Naive thymus-derived CD8-positive, alpha-beta T cell (primary cell): ENCODE results near the gene FAM9C. TPM values are rescaled to one million over a fixed set of nuclear protein-coding genes. Genes with fewer than 3 reads are reported as not detected.

Experiments used
- ATAC-seq, 2 donors: fragments of 150-1000 bp; cut with Tn5 transposase in 1 of 2; sonication (Bioruptor Pico), chemical (Tn5 transposase) in 1 of 2; 1 replicate in 1 of 2; 2 replicates in 1 of 2; pipeline ENCODE4 v1.10.0; 2021; ENCODE audit warnings: mild to moderate bottlenecking in 2 of 2, moderate library complexity in 2 of 2
- POLR2A ChIA-PET: fragments of 350-600 bp; sonication (Branson Sonifier 250); formaldehyde crosslinking; loops from one replicate; lab custom pipeline; 2021; ENCODE audit warnings: antibody characterized with exemption; lab: Charles Lee
- DNase-seq, 10 donors: peaks; one replicate each; pipeline versions ENCODE4 v3.0.0 to v3.0.0-alpha.2; 2020 to 2022
- H3K27ac Mint-ChIP-seq, 10 donors: one replicate each; pipeline ENCODE4 v1.8.0; 2020 to 2022; ENCODE audit warnings: mild to moderate bottlenecking in 10 of 10, mixed read lengths in 10 of 10, moderate library complexity in 4 of 10, inconsistent platforms in 1 of 10
- H3K27me3 Mint-ChIP-seq, 5 donors: one replicate each; pipeline ENCODE4 v1.8.0; 2021 to 2022; ENCODE audit warnings: mixed read lengths in 5 of 5
- H3K36me3 Mint-ChIP-seq, 3 donors: one replicate each; pipeline ENCODE4 v1.8.0; 2020 to 2022; ENCODE audit warnings: mixed read lengths in 3 of 3, mild to moderate bottlenecking in 2 of 3, inconsistent platforms in 1 of 3
- H3K4me1 Mint-ChIP-seq, 4 donors: one replicate each; pipeline ENCODE4 v1.8.0; 2021 to 2022; ENCODE audit warnings: mixed read lengths in 4 of 4
- H3K4me3 Mint-ChIP-seq, 10 donors: one replicate each; pipeline ENCODE4 v1.8.0; 2020 to 2022; ENCODE audit warnings: mild to moderate bottlenecking in 10 of 10, mixed read lengths in 10 of 10, moderate library complexity in 6 of 10, inconsistent platforms in 1 of 10
- H3K9me3 Mint-ChIP-seq, 9 donors: one replicate each; pipeline ENCODE4 v1.8.0; 2020 to 2022; ENCODE audit warnings: mixed read lengths in 9 of 9, mild to moderate bottlenecking in 3 of 9, inconsistent platforms in 1 of 9, moderate library complexity in 1 of 9
- polyA plus RNA-seq, 3 donors: library from polyadenylated mRNA; unstranded; fragments of 300-500 nt; fragmentation: Illumina TruSeq; gene quantifications; one replicate each; pipeline ENCODE4 v1.2.3, GENCODE V29; 2021
- total RNA-seq, 8 experiments: library from RNA in 2 of 8; stranded (reverse) in 2 of 8; gene quantifications; one replicate each; pipeline ENCODE4 v1.2.3 and lab custom pipeline; 2021 to 2026

The FAM9C gene
- total and polyA plus RNA-seq, 5 experiments from 2014 or later = not detected

DNA sequence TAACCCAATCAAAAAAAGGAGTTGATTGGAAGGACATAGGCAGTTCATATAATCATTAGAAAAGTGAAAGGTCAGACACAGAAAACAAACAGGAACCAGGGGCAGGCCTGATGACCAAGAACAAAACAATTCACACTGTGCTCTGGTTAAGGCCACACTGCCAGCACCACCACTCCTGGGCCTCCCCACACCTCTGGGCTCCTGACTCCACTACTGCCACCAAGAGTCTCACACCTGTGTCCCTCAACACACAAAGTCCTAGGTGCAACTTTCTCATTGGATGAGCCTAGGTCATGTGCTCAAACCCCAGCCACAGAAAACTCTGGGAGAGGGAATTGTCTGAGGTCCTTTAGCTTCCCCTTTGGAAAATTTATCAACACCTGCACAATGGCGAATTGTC is 11.1 kb upstream of the FAM9C start:
- peaks cover 0 to 6% (median 0%) of the 10 kb centered on the region in 3 donors for H3K36me3 Mint-ChIP-seq
- H3K4me1 Mint-ChIP-seq = peaks cover 17 to 81% (median 64%) of the 10 kb centered on the region in 4 donors
- peaks cover 0 to 19% (median 4%) of the 10 kb centered on the region in 9 donors for H3K9me3 Mint-ChIP-seq
- no peaks in the 10 kb centered on the region for H3K27me3 Mint-ChIP-seq
- DNase-seq = no peak
- peak overlapping the region; percentile 24 to 94 (median 80) for H3K27ac Mint-ChIP-seq
- no peak for ATAC-seq
- peak overlapping the region in 2 of 10 donors; percentile 23 to 36 for H3K4me3 Mint-ChIP-seq
- POLR2A ChIA-PET = interaction anchor here (1.2 to 1.4 kb wide), 3 partner anchors 24 to 77 kb away, joined by 4 to 8 read pairs (median 4); no protein-coding TSS in a partner anchor

- POLR2A ChIA-PET = interaction anchor here (0.6 to 8.3 kb wide), 9 partner anchors 10 to 75 kb away, joined by 3 to 179 read pairs (median 21); partner anchors contain the start of gene TMSB4X
- H3K27ac Mint-ChIP-seq = peak overlapping the region; percentile 59 to 98 (median 94)
- H3K27me3 Mint-ChIP-seq = no peaks in the 10 kb centered on the region
- H3K4me1 Mint-ChIP-seq = peaks cover 20 to 79% (median 63%) of the 10 kb centered on the region in 4 donors
- H3K9me3 Mint-ChIP-seq = peaks cover 0 to 9% (median 5%) of the 10 kb centered on the region in 9 donors
- ATAC-seq = no peak
- peak overlapping the region in 1 of 10 donors; percentile 1 for H3K4me3 Mint-ChIP-seq
- peaks cover 0 to 6% (median 0%) of the 10 kb centered on the region in 3 donors for H3K36me3 Mint-ChIP-seq
- DNase-seq = no peak
Observed at GRCh38 chrX:13053171-13053570, 8.8 kb upstream of the FAM9C start.

- peak; percentile 21 to 83 (median 58) for DNase-seq
- POLR2A ChIA-PET = interaction anchor here (0.8 to 8.3 kb wide), 24 partner anchors 9 to 105 kb away, joined by 3 to 179 read pairs (median 8); partner anchors contain the start of gene TMSB4X
Observed at GRCh38 chrX:13051529-13052172, 7.2 kb upstream of the FAM9C start.

GRCh38 chrX:13051167-13051528 is 6.7 kb upstream of the FAM9C start:
- peaks cover 14 to 85% (median 75%) of the 10 kb centered on the region in 4 donors for H3K4me1 Mint-ChIP-seq
- no peaks in the 10 kb centered on the region for H3K36me3 Mint-ChIP-seq
- H3K9me3 Mint-ChIP-seq = peaks cover 0 to 6% (median 2%) of the 10 kb centered on the region in 9 donors
- POLR2A ChIA-PET = interaction anchor here (1.0 to 8.3 kb wide), 23 partner anchors 9 to 104 kb away, joined by 3 to 179 read pairs (median 8); partner anchors contain the start of gene TMSB4X
- H3K27me3 Mint-ChIP-seq = no peaks in the 10 kb centered on the region
- DNase-seq (no peak), ATAC-seq (no peak)
- H3K4me3 Mint-ChIP-seq = peak overlapping the region; percentile 14 to 72 (median 67)
- H3K27ac Mint-ChIP-seq = peak overlapping the region; percentile 90 to 98 (median 94)

More at GRCh38 chrX:13051529-13052172, 7.2 kb upstream of the FAM9C start:
- H3K9me3 Mint-ChIP-seq = peaks cover 0 to 6% (median 2%) of the 10 kb centered on the region in 9 donors
- H3K4me3 Mint-ChIP-seq = peak overlapping the region; percentile 14 to 72 (median 56)
- H3K4me1 Mint-ChIP-seq = peaks cover 16 to 84% (median 74%) of the 10 kb centered on the region in 4 donors
- H3K36me3 Mint-ChIP-seq = no peaks in the 10 kb centered on the region
- peak overlapping the region; percentile 90 to 98 (median 94) for H3K27ac Mint-ChIP-seq
- no peaks in the 10 kb centered on the region for H3K27me3 Mint-ChIP-seq
- peak; percentile 77 to 84 for ATAC-seq

DNA sequence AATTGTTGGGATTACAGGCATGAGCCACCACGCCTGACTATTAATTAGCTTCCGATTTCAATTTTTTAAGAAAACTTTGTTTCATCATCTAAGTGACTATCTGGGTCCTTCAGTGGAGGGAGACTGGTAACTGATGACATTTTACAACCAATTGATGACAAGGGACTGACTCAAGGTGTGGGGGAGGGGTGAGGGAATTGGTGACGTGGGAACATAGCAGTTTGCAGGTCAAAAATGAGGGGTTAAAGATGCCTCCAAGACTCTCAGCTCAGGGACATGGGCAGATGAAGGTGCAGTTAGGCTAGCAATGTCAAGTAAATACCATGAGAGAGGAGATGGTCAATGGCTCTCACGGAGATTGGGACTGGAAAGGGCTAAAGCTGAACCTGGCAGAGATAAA is 5.7 kb upstream of the FAM9C start:
- ATAC-seq = no peak
- Mint-ChIP-seq H3K4me3 (peak overlapping the region in 9 of 10 donors; percentile 19 to 71 (median 54)), H3K9me3 (peaks cover 0 to 6% (median 2%) of the 10 kb centered on the region in 9 donors), H3K27me3 (no peaks in the 10 kb centered on the region), H3K27ac (peak overlapping the region; percentile 88 to 98 (median 94)), H3K36me3 (no peaks in the 10 kb centered on the region), H3K4me1 (peaks cover 11 to 81% (median 70%) of the 10 kb centered on the region in 4 donors)
- POLR2A ChIA-PET = interaction anchor here (0.7 to 8.3 kb wide), 14 partner anchors 9 to 627 kb away, joined by 3 to 179 read pairs (median 7); partner anchors contain the start of gene TMSB4X
- DNase-seq = no peak

GRCh38 chrX:13048280-13048679 is 3.9 kb upstream of the FAM9C start:
- Mint-ChIP-seq H3K27me3 (no peaks in the 10 kb centered on the region), H3K36me3 (no peaks in the 10 kb centered on the region), H3K9me3 (peaks cover 0 to 5% (median 0%) of the 10 kb centered on the region in 9 donors), H3K4me3 (peak overlapping the region in 1 of 10 donors; percentile 13), H3K27ac (peak overlapping the region in 8 of 10 donors; percentile 6 to 91 (median 70)), H3K4me1 (peaks cover 7 to 68% (median 60%) of the 10 kb centered on the region in 4 donors)
- POLR2A ChIA-PET = interaction anchor here (6.5 to 8.3 kb wide), 3 partner anchors 18 to 70 kb away, joined by 59 to 179 read pairs (median 158); partner anchors contain the start of gene TMSB4X
- DNase-seq (no peak), ATAC-seq (no peak)

DNA sequence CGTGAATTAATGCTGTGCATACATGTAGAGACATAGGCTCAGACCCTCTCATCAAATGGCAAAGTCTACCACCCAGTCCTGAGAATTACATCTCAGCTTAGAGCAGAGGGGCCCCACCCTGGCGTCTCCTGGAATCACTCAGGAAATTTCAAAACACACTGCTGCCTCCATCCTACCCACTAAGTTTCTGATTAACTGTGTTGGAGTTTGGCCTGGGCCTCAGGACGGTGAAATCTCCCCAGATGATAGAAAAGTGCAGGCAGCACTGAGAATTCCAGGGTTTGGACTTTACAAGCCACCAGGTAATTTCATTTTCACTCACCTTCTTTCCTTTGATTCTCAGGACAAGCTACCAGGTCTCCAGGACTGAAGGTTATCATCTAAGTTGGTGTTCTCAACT is 3.3 kb upstream of the FAM9C start:
- Mint-ChIP-seq H3K27me3 (no peaks in the 10 kb centered on the region), H3K36me3 (no peaks in the 10 kb centered on the region), H3K9me3 (peaks cover 0 to 5% (median 0%) of the 10 kb centered on the region in 9 donors), H3K4me3 (peak overlapping the region in 1 of 10 donors; percentile 26), H3K4me1 (peaks cover 7 to 67% (median 62%) of the 10 kb centered on the region in 4 donors), H3K27ac (peak overlapping the region in 8 of 10 donors; percentile 13 to 91 (median 52))
- DNase-seq (no peak), ATAC-seq (no peak)
- POLR2A ChIA-PET = interaction anchor here (6.5 to 8.3 kb wide), 3 partner anchors 17 to 70 kb away, joined by 59 to 179 read pairs (median 158); partner anchors contain the start of gene TMSB4X

DNA sequence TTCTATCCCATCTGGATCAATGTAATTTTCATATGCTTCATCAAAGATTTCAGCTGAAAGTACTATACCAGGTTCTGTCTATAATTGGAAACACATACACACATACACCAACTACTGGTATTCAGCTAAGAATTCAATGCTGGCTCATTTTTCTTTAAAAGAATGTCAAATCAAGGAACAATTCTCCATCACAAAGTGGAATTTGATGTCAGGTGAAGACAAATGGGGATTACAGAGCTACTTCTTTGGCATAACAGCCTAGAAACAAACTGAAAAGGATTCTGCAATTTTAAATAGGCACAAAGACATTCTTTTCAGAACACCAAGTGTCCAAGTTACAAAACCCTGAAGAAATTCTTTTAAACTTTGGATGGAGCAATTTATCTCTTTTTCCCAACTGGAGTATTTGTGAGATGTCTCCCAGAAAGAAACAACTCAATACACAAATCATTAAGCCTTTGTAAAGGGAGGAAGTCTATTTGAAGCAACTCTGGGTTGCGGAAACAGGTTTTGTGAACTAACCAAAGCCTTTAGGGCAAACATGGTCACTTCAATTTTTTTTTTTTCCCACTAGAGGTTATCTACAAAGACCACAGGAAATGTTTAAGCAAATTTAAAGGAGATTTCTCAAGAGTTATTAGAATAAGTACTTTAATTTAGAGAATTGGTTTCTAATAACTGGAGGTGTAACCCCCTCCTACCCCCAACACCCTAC is 1.9 kb upstream of the FAM9C start:
- POLR2A ChIA-PET = interaction anchor here (1.0 to 1.5 kb wide), 5 partner anchors 16 to 73 kb away, joined by 3 to 6 read pairs (median 3); no protein-coding TSS in a partner anchor
- H3K27ac Mint-ChIP-seq = peak overlapping the region in 6 of 10 donors; percentile 29 to 82 (median 68)
- DNase-seq (no peak), ATAC-seq (no peak)
- no peaks in the 10 kb centered on the region for H3K36me3 Mint-ChIP-seq
- peak overlapping the region in 1 of 10 donors; percentile 18 for H3K4me3 Mint-ChIP-seq
- H3K4me1 Mint-ChIP-seq = peaks cover 9 to 64% (median 57%) of the 10 kb centered on the region in 4 donors
- H3K27me3 Mint-ChIP-seq = no peaks in the 10 kb centered on the region
- H3K9me3 Mint-ChIP-seq = peaks cover 0 to 5% (median 0%) of the 10 kb centered on the region in 9 donors

DNA sequence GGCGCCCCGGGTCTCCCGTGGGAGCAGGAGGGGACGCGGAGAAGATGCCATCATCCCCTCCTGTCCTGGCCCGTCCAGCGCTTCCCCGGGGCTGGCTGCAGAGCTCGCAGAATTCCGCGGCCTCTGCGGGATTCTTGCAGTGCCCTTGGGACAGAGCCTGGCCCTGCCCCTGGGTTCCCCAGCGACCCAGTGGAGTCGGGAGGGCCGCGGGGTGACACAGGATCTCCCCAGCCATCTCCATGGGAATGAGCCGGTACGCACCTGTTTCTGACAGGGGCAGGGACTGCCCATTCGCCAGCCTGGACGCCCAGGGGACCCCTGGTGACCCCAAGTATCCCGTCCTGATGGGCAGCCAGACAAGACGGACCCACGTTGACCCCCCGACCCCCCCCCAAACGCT is 482 bp downstream of the FAM9C start:
- peaks cover 0 to 9% (median 0%) of the 10 kb centered on the region in 9 donors for H3K9me3 Mint-ChIP-seq
- H3K36me3 Mint-ChIP-seq = no peaks in the 10 kb centered on the region
- ATAC-seq = no peak
- no peak overlapping the region for H3K4me3 Mint-ChIP-seq
- POLR2A ChIA-PET = interaction anchor here (1.1 to 2.6 kb wide), 8 partner anchors 9 to 68 kb away, joined by 3 to 13 read pairs (median 4); no protein-coding TSS in a partner anchor
- no peak for DNase-seq
- H3K4me1 Mint-ChIP-seq = peaks cover 6 to 55% (median 52%) of the 10 kb centered on the region in 4 donors
- no peaks in the 10 kb centered on the region for H3K27me3 Mint-ChIP-seq
- no peak overlapping the region for H3K27ac Mint-ChIP-seq

GRCh38 chrX:13043138-13043537 is 1.3 kb downstream of the FAM9C start:
- peak overlapping the region in 6 of 10 donors; percentile 7 to 93 (median 56) for H3K27ac Mint-ChIP-seq
- H3K4me3 Mint-ChIP-seq = no peak overlapping the region
- H3K9me3 Mint-ChIP-seq = peaks cover 0 to 9% (median 0%) of the 10 kb centered on the region in 9 donors
- POLR2A ChIA-PET = interaction anchor here (0.7 to 3.1 kb wide), 9 partner anchors 8 to 65 kb away, joined by 3 to 14 read pairs (median 6); no protein-coding TSS in a partner anchor
- ATAC-seq (no peak), DNase-seq (no peak)
- no peaks in the 10 kb centered on the region for H3K27me3 Mint-ChIP-seq
- no peaks in the 10 kb centered on the region for H3K36me3 Mint-ChIP-seq
- H3K4me1 Mint-ChIP-seq = peaks cover 5 to 47% (median 44%) of the 10 kb centered on the region in 4 donors

DNA sequence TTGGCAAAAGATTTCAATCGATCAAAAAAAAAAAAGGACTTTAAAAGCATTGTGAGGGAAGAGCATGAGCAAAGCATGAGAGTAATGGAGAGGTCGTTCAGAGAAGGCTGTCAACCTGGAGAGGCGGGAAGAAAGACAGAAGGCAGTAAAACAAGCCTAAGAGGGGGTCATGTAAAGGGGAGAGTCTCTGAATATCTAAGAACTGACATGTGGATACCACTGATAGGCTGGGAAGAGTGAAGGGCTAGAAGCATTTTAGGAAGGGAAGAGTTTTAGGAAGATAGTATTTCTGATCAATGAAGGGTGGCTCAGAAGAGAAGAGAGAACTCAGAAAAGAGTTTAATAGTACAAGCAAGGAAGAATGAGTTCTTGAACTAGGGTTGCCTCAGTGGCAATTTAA is 7.5 kb downstream of the FAM9C start:
- peaks cover 0 to 9% (median 5%) of the 10 kb centered on the region in 9 donors for H3K9me3 Mint-ChIP-seq
- no peak for ATAC-seq
- POLR2A ChIA-PET = no interaction called here
- H3K27ac Mint-ChIP-seq = peak overlapping the region in 2 of 10 donors; percentile 53 to 63
- no peak for DNase-seq
- no peaks in the 10 kb centered on the region for H3K36me3 Mint-ChIP-seq
- H3K4me1 Mint-ChIP-seq = peaks cover 12 to 19% (median 16%) of the 10 kb centered on the region in 4 donors
- no peaks in the 10 kb centered on the region for H3K27me3 Mint-ChIP-seq
- H3K4me3 Mint-ChIP-seq = no peak overlapping the region

DNA sequence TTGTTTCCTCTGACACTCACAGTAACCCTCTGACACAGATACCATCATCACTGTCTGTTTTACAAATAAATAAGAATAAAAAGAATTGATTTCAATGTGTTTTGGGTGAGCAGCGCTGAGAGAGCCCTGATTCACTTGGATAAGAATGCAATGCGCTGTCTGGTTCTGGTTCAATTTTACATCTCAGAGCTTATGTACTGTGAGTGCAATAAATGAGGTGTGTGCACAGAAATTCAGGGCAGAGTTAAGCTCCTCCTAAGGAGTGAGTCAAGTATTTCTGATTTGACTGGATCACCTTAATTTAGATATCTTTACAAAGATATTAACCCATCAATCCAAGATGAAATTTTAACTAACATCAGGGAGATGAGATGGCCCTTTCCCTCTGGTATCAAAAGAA is 11.2 kb downstream of the FAM9C start:
- Mint-ChIP-seq H3K27me3 (no peaks in the 10 kb centered on the region), H3K36me3 (no peaks in the 10 kb centered on the region), H3K27ac (no peak overlapping the region), H3K9me3 (peaks cover 0 to 5% (median 0%) of the 10 kb centered on the region in 9 donors), H3K4me3 (no peak overlapping the region), H3K4me1 (peaks cover 15 to 48% (median 35%) of the 10 kb centered on the region in 4 donors)
- DNase-seq (no peak), ATAC-seq (no peak)
- POLR2A ChIA-PET = interaction anchor here (1.2 kb wide), 1 partner anchor 11 kb away, joined by 3 read pairs; no protein-coding TSS in a partner anchor
